ENCODE data around the gene R3HDM4. TPM values are rescaled to one million over a fixed set of nuclear protein-coding genes. Genes with fewer than 3 reads are reported as not detected.

Gene R3HDM4
- total RNA-seq, 4 donors from 2014 or later: 5.3 to 38.2 (median 21.2) TPM

DNA sequence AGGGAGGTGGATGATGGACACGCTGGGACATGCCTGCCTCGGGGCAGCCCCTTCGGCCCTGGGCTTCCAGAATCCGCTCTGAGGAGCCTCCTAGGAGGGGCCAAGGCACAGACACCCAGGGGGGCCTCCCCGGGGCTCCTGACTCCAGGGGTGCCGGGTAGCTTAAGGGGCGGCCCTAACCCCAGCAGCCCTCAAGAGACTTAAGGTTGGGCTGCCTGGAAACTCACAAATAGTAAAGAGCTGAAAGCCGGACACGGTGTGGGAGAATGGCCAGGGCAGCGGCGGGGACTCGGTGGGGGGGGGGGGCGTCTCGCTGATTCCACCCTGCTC lies 20.5 kb upstream of the R3HDM4 start:
- H3K36me3 ChIP-seq: no peaks in the 10 kb centered on the region
- H3K27me3 ChIP-seq: no peaks in the 10 kb centered on the region
- peak overlapping the region; percentile 66 for H3K27ac ChIP-seq
- no peak for DNase-seq
- H3K4me3 ChIP-seq: no peak overlapping the region
- no peaks in the 10 kb centered on the region for H3K9me3 ChIP-seq
- H3K4me1 ChIP-seq: peaks cover 0 to 29% of the 10 kb centered on the region in 2 donors
- intact Hi-C loops (cut with DNase I; ENCODE audit: low total_unique reads): no loop called here
- TF ChIP-seq POLR2A (IDR thresholded peaks at IDR 0.05) (no peak), CTCF (IDR thresholded peaks at IDR 0.05) (no peak)

DNA sequence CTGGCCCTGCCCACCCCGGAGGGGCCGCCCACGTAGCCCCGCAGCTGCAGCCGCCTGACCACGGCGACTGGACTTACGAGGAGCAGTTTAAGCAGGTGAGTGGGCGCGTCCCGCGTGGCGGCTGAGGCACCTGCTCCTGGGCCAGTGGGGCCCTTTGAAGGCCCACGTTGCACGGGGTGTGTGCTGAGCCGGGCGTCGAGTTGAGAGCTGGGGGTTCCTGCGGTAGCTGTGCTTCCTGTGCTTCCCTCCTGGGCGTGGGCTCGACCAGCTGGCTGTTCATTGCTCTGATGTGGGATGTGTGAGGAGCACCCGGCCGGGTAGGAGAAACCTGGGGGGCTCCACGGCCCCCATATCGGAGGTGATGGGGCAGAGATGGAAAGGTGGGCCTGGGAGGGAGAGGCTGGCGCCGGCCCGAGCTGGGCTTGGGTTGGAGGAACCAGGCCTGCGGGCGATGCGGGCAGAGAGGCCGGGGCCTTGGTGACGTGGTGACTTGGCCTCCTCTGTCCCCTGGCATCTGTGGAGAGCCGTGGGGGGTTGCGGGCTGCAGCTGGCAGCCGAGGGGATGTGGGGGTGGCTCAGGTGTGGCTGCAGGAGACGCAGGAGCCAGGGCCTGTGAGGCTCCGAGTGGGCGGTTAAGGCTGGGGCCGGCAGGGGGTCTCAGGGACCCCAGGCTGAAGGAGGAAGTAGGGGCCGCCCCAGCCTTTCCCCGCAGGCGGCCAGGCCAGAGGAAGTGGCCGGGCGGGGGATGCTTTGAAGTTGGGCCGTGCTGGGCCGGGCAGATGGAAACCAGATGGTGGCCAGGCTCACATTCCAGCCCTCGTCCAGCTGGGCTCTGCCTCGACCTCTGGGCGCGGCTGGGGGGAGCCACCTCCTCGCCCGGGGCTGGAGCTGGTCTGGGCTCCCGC lies 19.9 kb upstream of the R3HDM4 start:
- intact Hi-C loops (cut with DNase I; ENCODE audit: low total_unique reads): no loop called here
- DNase-seq: peak; percentile 80 to 81
- H3K36me3 ChIP-seq: no peaks in the 10 kb centered on the region
- no peaks in the 10 kb centered on the region for H3K9me3 ChIP-seq
- peak overlapping the region; percentile 66 for H3K27ac ChIP-seq
- no peak overlapping the region for H3K4me3 ChIP-seq
- TF ChIP-seq CTCF (IDR thresholded peaks at IDR 0.05) (no peak), POLR2A (IDR thresholded peaks at IDR 0.05) (no peak)
- H3K27me3 ChIP-seq: no peaks in the 10 kb centered on the region
- H3K4me1 ChIP-seq: peaks cover 0 to 29% of the 10 kb centered on the region in 2 donors

DNA sequence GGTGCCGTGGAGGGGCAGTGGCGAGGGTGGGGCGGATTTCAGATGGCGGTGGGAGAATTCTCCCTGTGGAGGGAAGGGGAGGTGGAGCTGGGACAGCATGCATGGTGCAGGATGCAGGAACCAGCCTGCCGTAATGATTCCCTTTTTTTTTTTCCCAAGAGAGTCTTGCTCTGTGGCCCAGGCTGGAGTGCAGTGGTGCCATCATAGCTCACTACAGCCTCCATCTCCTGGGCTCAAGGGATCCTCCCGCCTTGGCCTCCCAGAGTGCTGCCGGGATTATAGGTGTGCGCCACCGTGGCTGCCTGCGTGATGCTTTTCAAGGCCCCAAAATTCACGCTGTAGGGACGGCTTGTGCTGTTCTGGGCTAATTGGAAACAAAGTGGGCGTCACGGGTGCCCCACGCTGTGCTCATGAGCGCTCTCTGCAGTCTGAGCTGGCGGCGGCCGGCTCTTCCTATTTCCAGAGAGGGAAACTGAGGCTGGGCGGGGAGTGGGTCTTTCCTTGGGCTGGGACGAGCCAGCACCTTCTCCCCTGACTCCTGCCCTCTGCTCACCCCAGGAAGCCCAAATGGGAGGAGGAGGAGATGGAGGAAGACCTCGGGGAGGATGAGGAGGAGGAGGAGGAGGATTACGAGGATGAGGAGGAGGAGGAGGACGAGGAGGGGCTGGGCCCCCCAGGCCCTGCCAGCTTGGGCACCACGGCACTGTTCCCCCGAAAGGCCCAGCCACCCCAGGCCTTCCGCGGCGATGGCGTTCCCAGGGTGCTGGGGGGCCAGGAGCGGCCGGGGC lies 19.0 kb upstream of the R3HDM4 start:
- TF ChIP-seq POLR2A (IDR thresholded peaks at IDR 0.05) (no peak), CTCF (IDR thresholded peaks at IDR 0.05) (no peak)
- H3K36me3 ChIP-seq: no peaks in the 10 kb centered on the region
- H3K27me3 ChIP-seq: no peaks in the 10 kb centered on the region
- H3K4me1 ChIP-seq: peaks cover 0 to 29% of the 10 kb centered on the region in 2 donors
- intact Hi-C loops (cut with DNase I; ENCODE audit: low total_unique reads): no loop called here
- H3K27ac ChIP-seq: peak overlapping the region; percentile 66
- H3K4me3 ChIP-seq: no peak overlapping the region
- DNase-seq: no peak
- H3K9me3 ChIP-seq: no peaks in the 10 kb centered on the region

DNA sequence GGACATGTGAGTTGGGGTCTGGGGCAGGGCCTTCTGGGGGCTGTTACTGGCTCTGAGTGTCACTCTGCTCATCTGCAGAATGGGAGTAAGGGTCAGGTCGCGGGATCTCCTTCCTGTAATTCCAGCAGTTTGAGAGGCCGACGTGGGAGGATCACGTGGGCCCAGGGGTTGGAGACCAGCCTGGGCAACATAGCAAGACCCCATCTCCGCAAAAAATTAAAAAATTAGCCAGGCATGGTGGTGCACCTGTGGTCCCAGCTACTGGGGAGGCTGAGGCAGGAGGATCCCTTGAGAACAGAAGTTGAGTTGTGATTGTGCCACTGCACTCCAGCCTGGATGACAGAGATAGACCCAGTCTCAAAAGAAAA lies 16.9 kb upstream of the R3HDM4 start:
- H3K27me3 ChIP-seq: no peaks in the 10 kb centered on the region
- H3K27ac ChIP-seq: no peak overlapping the region
- TF ChIP-seq POLR2A (IDR thresholded peaks at IDR 0.05): no peak
- TF ChIP-seq CTCF (IDR thresholded peaks at IDR 0.05): no peak
- peaks cover 0 to 27% of the 10 kb centered on the region in 2 donors for H3K4me1 ChIP-seq
- H3K4me3 ChIP-seq: no peak overlapping the region
- H3K9me3 ChIP-seq: no peaks in the 10 kb centered on the region
- no peak for DNase-seq
- intact Hi-C loops (cut with DNase I; ENCODE audit: low total_unique reads): loop anchor here (10.0 kb wide), 2 partner anchors 165 to 175 kb away; partner anchors contain the start of gene GPX4
- no peaks in the 10 kb centered on the region for H3K36me3 ChIP-seq
